ENCODE measurements around the gene IFNGR2.
A peak's percentile ranks its signal among the peaks of the same experiment; 100 is the strongest.
"Not testable (repeated sequence)": the region's sequence is repeated elsewhere in the genome, so short reads cannot be mapped to it uniquely, and the experiment has no call there.

The IFNGR2 gene

GRCh38 chr21:33378081-33378480 lies 25.1 kb upstream of the IFNGR2 start:
- DNase-seq: no peak

GRCh38 chr21:33379934-33380333 lies 23.3 kb upstream of the IFNGR2 start:
- peak; percentile 86 to 92 for DNase-seq

- peak; percentile 98 to 100 for DNase-seq
Measured at GRCh38 chr21:33380483-33380998, 22.7 kb upstream of the IFNGR2 start.

GRCh38 chr21:33381381-33381780 lies 21.8 kb upstream of the IFNGR2 start:
- not testable (repeated sequence) for DNase-seq

- peak; percentile 97 to 100 for DNase-seq
Measured at GRCh38 chr21:33383056-33383888, 19.9 kb upstream of the IFNGR2 start.

GRCh38 chr21:33384841-33385331 lies 18.3 kb upstream of the IFNGR2 start:
- no peak for DNase-seq

GRCh38 chr21:33386222-33386784 lies 16.9 kb upstream of the IFNGR2 start:
- no peak for DNase-seq

- no peak for DNase-seq
Measured at GRCh38 chr21:33387294-33387693, 15.9 kb upstream of the IFNGR2 start.

- DNase-seq: peak; percentile 74 to 83
Measured at GRCh38 chr21:33388188-33388587, 15.0 kb upstream of the IFNGR2 start.

- no peak for DNase-seq
Measured at GRCh38 chr21:33390479-33390878, 12.7 kb upstream of the IFNGR2 start.

GRCh38 chr21:33391656-33392055 lies 11.6 kb upstream of the IFNGR2 start:
- peak; percentile 45 to 59 for DNase-seq

- no peak for DNase-seq
Measured at GRCh38 chr21:33392284-33392985, 10.8 kb upstream of the IFNGR2 start.

GRCh38 chr21:33393348-33393747 lies 9.9 kb upstream of the IFNGR2 start:
- no peak for DNase-seq

- DNase-seq: peak; percentile 97 to 99
Measured at GRCh38 chr21:33394260-33394659, 9.0 kb upstream of the IFNGR2 start.

- DNase-seq: no peak
Measured at GRCh38 chr21:33395891-33396331, 7.3 kb upstream of the IFNGR2 start.

- no peak for DNase-seq
Measured at GRCh38 chr21:33396436-33396835, 6.8 kb upstream of the IFNGR2 start.

GRCh38 chr21:33396951-33397350 lies 6.3 kb upstream of the IFNGR2 start:
- DNase-seq: peak; percentile 66 to 87

- peak; percentile 44 to 70 for DNase-seq
Measured at GRCh38 chr21:33397717-33398116, 5.5 kb upstream of the IFNGR2 start.

GRCh38 chr21:33398361-33398760 lies 4.9 kb upstream of the IFNGR2 start:
- DNase-seq: no peak

- peak; percentile 60 to 70 for DNase-seq
Measured at GRCh38 chr21:33401630-33401992, 1.6 kb upstream of the IFNGR2 start.

- DNase-seq: peak; percentile 95 to 98
Measured at GRCh38 chr21:33402001-33402979, 923 bp upstream of the IFNGR2 start.

All from inflammatory macrophage treated with lipopolysaccharide for 1 hour (primary cell).